K562 (cell line): ENCODE results near the gene DGCR8. TPM values are rescaled to one million over a fixed set of nuclear protein-coding genes. Genes with fewer than 3 reads are reported as not detected.

Source experiments
- ARID2 ChIP-seq: fragments of 450-650 bp; IDR thresholded peaks from 2 replicates; pipeline ENCODE4 v1.6.1; 2017; ENCODE audit warnings: antibody characterized with exemption, mild to moderate bottlenecking
- BDP1 ChIP-seq: IDR thresholded peaks from 3 replicates; pipeline ENCODE4 v1.6.1; 2011; ENCODE audit not compliant: insufficient read length, insufficient read depth
- HNRNPL ChIP-seq: fragments of 200-400 bp; formaldehyde crosslinking; IDR thresholded peaks from 2 replicates; pipeline ENCODE4 v1.6.1; 2017; ENCODE audit warnings: low read depth, mild to moderate bottlenecking, low read length
- HOXB6 ChIP-seq: fragments of 250-450 bp; sonication (Bioruptor Pico); IDR thresholded peaks from 2 replicates; pipeline ENCODE4 v1.5.1; 2022; ENCODE audit warnings: mild to moderate bottlenecking, borderline replicate concordance
- ILF3 ChIP-seq: fragments of 450-650 bp; IDR thresholded peaks from 2 replicates; pipeline ENCODE4 v1.6.1; 2018; ENCODE audit warnings: antibody characterized with exemption, mild to moderate bottlenecking, moderate library complexity, borderline replicate concordance
- MTF1 ChIP-seq: fragments of 250-450 bp; sonication (Bioruptor Pico); IDR thresholded peaks from 2 replicates; pipeline ENCODE4 v1.9.0; 2021; ENCODE audit warnings: moderate library complexity, mild to moderate bottlenecking, inconsistent platforms, borderline replicate concordance
- NR2C1 ChIP-seq, 2 experiments: fragments of 450-650 bp; IDR thresholded peaks; 2 replicates each; pipeline ENCODE4 v1.6.1; 2017; ENCODE audit warnings: mild to moderate bottlenecking in 2 of 2, antibody characterized with exemption in 1 of 2, inconsistent platforms in 1 of 2, missing compliant biosample characterization in 1 of 2, missing genetic modification characterization in 1 of 2
- SETDB1 ChIP-seq: IDR thresholded peaks from one replicate; pipeline ENCODE4 v1.6.1; 2012; ENCODE audit warnings: low read length, control low read depth, inconsistent platforms
- SIN3A ChIP-seq, 2 experiments: fragments of 150-350 bp in 1 of 2; IDR thresholded peaks; 2 replicates each; pipeline ENCODE4 v1.6.1; 2011 to 2016; ENCODE audit warnings: borderline replicate concordance in 2 of 2, low read depth in 2 of 2, low read length in 2 of 2, mild to moderate bottlenecking in 2 of 2, moderate library complexity in 2 of 2; ENCODE audit not compliant: control insufficient read depth in 1 of 2
- SRSF7 ChIP-seq: fragments of 200-400 bp; formaldehyde crosslinking; optimal IDR thresholded peaks from 2 replicates; pipeline ENCODE3; 2017; ENCODE audit warnings: mild to moderate bottlenecking, low read depth, low read length
- TGIF2 ChIP-seq: sonication (generic); formaldehyde crosslinking; IDR thresholded peaks from 2 replicates; pipeline ENCODE4 v1.8.1; 2022; ENCODE audit warnings: mild to moderate bottlenecking, missing genetic modification reagents, moderate library complexity
- ZC3H4 ChIP-seq: sonication (generic); formaldehyde crosslinking; IDR thresholded peaks from 2 replicates; pipeline ENCODE4 v1.9.0; 2021; ENCODE audit warnings: missing genetic modification reagents, borderline replicate concordance
- polyA plus RNA-seq, 8 experiments: library from polyadenylated mRNA; depleted of rRNA in 4 of 8; stranded (reverse) in 5 of 8; unstranded in 3 of 8; fragments of >200 nt; fragmentation: Nextera tagmentation in 2 of 8; fragmentation: Illumina TruSeq in 1 of 8; extraction: Ambion mirVana in 2 of 8; extraction: Trizol in 1 of 8; gene quantifications; 2 replicates each; pipeline versions ENCODE4 v1.2.1 to v1.2.3, GENCODE V29; 2011 to 2014; ENCODE audit warnings: inconsistent platforms in 1 of 8, missing spikeins in 1 of 8
- total RNA-seq, 7 experiments: library from RNA; depleted of rRNA in 6 of 7; stranded (reverse); fragments of >200 nt in 6 of 7; fragmentation: Illumina TruSeq in 2 of 7; extraction: Trizol in 2 of 7; gene quantifications; 2 replicates each; pipeline versions ENCODE4 v1.2.1 to v1.2.3, GENCODE V29; 2011 to 2021; ENCODE audit warnings: low replicate concordance in 1 of 7
- TF ChIP-seq, protein P1 (sequence below): fragments of 450-650 bp; IDR thresholded peaks from one replicate; pipeline ENCODE4 v1.6.1; 2018; ENCODE audit warnings: mild to moderate bottlenecking, moderate library complexity; ENCODE audit not compliant: partially characterized antibody
- TF ChIP-seq, protein P2 (sequence below): fragments of 450-650 bp; IDR thresholded peaks from 2 replicates; pipeline ENCODE4 v1.7.1; 2018; ENCODE audit warnings: mild to moderate bottlenecking, low read depth; ENCODE audit not compliant: partially characterized antibody
- TF ChIP-seq, protein P3 (sequence below): fragments of 450-650 bp; IDR thresholded peaks from 2 replicates; pipeline ENCODE4 v1.6.1; 2016
- TF ChIP-seq, protein P4 (sequence below): fragments of 200-800 bp; sonication (Bioruptor generic); IDR thresholded peaks from 2 replicates; pipeline ENCODE4 v1.6.1; 2016; ENCODE audit warnings: missing genetic modification characterization, missing compliant biosample characterization

Gene DGCR8
- total and polyA plus RNA-seq, 9 of the 15 experiments (the other 6 are each of a cell fraction or from before 2014, with no cell fraction given), result 5.9 to 144 (median 80.1) TPM

DNA sequence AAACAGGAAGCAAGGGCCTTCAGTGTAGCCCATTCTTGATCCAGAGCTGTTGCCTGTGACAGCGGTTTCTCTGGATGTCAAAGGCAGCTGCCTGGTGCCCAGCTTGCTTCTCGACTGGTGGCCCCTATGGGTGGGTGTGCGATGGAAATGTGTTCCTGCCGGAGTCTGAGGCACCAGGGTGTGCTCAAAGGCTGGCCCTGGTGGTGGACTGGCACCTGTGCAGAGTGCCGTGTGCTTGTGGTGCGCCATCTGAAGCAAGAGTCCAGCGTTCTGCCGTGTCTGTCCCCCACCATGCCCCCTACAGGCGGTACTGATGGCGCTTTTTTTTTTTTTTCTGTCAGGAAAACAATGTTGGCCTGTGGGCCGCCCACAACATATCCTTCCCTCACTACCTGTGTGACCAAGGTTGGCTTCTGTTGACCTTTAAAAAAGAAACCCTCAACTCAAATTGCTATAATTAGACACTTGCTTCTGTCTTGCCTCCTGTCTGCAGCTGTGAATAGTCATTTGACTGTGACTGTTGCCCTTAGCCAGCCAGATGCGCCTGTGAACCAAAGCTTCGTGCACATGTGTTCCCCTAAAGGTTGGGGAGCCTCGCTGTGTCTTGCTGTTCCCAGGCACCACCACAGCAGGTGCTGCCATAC is 31.1 kb downstream of the DGCR8 start (continued):
- TF ChIP-seq, protein P1, sequence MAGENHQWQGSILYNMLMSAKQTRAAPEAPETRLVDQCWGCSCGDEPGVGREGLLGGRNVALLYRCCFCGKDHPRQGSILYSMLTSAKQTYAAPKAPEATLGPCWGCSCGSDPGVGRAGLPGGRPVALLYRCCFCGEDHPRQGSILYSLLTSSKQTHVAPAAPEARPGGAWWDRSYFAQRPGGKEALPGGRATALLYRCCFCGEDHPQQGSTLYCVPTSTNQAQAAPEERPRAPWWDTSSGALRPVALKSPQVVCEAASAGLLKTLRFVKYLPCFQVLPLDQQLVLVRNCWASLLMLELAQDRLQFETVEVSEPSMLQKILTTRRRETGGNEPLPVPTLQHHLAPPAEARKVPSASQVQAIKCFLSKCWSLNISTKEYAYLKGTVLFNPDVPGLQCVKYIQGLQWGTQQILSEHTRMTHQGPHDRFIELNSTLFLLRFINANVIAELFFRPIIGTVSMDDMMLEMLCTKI, result no peak
- TF ChIP-seq, protein P2, sequence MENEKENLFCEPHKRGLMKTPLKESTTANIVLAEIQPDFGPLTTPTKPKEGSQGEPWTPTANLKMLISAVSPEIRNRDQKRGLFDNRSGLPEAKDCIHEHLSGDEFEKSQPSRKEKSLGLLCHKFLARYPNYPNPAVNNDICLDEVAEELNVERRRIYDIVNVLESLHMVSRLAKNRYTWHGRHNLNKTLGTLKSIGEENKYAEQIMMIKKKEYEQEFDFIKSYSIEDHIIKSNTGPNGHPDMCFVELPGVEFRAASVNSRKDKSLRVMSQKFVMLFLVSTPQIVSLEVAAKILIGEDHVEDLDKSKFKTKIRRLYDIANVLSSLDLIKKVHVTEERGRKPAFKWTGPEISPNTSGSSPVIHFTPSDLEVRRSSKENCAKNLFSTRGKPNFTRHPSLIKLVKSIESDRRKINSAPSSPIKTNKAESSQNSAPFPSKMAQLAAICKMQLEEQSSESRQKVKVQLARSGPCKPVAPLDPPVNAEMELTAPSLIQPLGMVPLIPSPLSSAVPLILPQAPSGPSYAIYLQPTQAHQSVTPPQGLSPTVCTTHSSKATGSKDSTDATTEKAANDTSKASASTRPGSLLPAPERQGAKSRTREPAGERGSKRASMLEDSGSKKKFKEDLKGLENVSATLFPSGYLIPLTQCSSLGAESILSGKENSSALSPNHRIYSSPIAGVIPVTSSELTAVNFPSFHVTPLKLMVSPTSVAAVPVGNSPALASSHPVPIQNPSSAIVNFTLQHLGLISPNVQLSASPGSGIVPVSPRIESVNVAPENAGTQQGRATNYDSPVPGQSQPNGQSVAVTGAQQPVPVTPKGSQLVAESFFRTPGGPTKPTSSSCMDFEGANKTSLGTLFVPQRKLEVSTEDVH, result no peak
- TF ChIP-seq SETDB1 (peak; percentile 96), TGIF2 (CRISPR knock-in tag) (no peak), ARID2 (no peak), HNRNPL (peak; percentile 73; the same call in 1 of the 2 replicates), NR2C1 (IDR thresholded peaks at IDR 0.05) (no peak), NR2C1 (tag; IDR thresholded peaks at IDR 0.05) (no peak), SIN3A (IDR thresholded peaks at IDR 0.05; ENCODE audit: borderline replicate concordance in 2 of 2, control insufficient read depth in 1 of 2, low read depth in 2 of 2, low read length in 2 of 2) (0 out of 4 replicates have a peak, but pooled peaks of 1 of the 2 experiments have one; percentile 14), SRSF7 (no peak), MTF1 (CRISPR knock-in tag) (no peak), BDP1 (no peak), ILF3 (no peak), HOXB6 (CRISPR knock-in tag) (no peak; the same call in 1 of the 2 replicates), ZC3H4 (CRISPR knock-in tag) (no peak)
- TF ChIP-seq, protein P3, sequence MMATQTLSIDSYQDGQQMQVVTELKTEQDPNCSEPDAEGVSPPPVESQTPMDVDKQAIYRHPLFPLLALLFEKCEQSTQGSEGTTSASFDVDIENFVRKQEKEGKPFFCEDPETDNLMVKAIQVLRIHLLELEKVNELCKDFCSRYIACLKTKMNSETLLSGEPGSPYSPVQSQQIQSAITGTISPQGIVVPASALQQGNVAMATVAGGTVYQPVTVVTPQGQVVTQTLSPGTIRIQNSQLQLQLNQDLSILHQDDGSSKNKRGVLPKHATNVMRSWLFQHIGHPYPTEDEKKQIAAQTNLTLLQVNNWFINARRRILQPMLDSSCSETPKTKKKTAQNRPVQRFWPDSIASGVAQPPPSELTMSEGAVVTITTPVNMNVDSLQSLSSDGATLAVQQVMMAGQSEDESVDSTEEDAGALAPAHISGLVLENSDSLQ, result no peak
- TF ChIP-seq, protein P4, sequence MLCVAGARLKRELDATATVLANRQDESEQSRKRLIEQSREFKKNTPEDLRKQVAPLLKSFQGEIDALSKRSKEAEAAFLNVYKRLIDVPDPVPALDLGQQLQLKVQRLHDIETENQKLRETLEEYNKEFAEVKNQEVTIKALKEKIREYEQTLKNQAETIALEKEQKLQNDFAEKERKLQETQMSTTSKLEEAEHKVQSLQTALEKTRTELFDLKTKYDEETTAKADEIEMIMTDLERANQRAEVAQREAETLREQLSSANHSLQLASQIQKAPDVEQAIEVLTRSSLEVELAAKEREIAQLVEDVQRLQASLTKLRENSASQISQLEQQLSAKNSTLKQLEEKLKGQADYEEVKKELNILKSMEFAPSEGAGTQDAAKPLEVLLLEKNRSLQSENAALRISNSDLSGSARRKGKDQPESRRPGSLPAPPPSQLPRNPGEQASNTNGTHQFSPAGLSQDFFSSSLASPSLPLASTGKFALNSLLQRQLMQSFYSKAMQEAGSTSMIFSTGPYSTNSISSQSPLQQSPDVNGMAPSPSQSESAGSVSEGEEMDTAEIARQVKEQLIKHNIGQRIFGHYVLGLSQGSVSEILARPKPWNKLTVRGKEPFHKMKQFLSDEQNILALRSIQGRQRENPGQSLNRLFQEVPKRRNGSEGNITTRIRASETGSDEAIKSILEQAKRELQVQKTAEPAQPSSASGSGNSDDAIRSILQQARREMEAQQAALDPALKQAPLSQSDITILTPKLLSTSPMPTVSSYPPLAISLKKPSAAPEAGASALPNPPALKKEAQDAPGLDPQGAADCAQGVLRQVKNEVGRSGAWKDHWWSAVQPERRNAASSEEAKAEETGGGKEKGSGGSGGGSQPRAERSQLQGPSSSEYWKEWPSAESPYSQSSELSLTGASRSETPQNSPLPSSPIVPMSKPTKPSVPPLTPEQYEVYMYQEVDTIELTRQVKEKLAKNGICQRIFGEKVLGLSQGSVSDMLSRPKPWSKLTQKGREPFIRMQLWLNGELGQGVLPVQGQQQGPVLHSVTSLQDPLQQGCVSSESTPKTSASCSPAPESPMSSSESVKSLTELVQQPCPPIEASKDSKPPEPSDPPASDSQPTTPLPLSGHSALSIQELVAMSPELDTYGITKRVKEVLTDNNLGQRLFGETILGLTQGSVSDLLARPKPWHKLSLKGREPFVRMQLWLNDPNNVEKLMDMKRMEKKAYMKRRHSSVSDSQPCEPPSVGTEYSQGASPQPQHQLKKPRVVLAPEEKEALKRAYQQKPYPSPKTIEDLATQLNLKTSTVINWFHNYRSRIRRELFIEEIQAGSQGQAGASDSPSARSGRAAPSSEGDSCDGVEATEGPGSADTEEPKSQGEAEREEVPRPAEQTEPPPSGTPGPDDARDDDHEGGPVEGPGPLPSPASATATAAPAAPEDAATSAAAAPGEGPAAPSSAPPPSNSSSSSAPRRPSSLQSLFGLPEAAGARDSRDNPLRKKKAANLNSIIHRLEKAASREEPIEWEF (CRISPR knock-in tag), result no peak
